Ascending aorta (tissue), 2 donors: Measurements from ENCODE around the gene MLIP. TPM values are rescaled to one million over a fixed set of nuclear protein-coding genes. Genes with fewer than 3 reads are reported as not detected.
"Not testable (repeated sequence)": the region's sequence is repeated elsewhere in the genome, so short reads cannot be mapped to it uniquely, and the experiment has no call there.

Source experiments
- DNase-seq, 2 donors: peaks; one replicate each; pipeline ENCODE4 v3.0.0-alpha.2; 2019; ENCODE audit warnings: low spot score in 2 of 2
- H3K27ac ChIP-seq, 2 donors: fragments of 200-600 bp; sonication (generic); one replicate each; pipeline ENCODE4 v1.5.1; 2016 to 2017; ENCODE audit warnings: mild to moderate bottlenecking in 1 of 2
- H3K27me3 ChIP-seq: fragments of 200-600 bp; sonication (generic); one replicate; pipeline ENCODE4 v1.5.1; 2017
- H3K36me3 ChIP-seq, 2 donors: fragments of 200-600 bp; sonication (generic); one replicate each; pipeline ENCODE4 v1.5.1; 2016
- H3K4me1 ChIP-seq, 2 donors: fragments of 200-600 bp; sonication (generic); one replicate each; pipeline ENCODE4 v1.5.1; 2016 to 2017; ENCODE audit warnings: mild to moderate bottlenecking in 1 of 2
- H3K4me3 ChIP-seq, 2 donors: fragments of 200-600 bp; sonication (generic); one replicate each; pipeline ENCODE4 v1.5.1; 2016 to 2017; ENCODE audit warnings: mild to moderate bottlenecking in 1 of 2
- H3K9me3 ChIP-seq, 2 donors: fragments of 200-600 bp; sonication (generic); one replicate each; pipeline ENCODE4 v1.5.1; 2016
- intact Hi-C: fragments of 100-400 bp; cut with DNase I; formaldehyde crosslinking; loops from one replicate; pipeline ENCODE4 v1.15.1; 2023
- total RNA-seq: library from RNA; depleted of rRNA; stranded (reverse); fragments of >200 nt; gene quantifications from one replicate; pipeline ENCODE4 v1.1.0, GENCODE V29; 2016
- TF ChIP-seq, protein P1 (sequence below), 3 experiments: fragments of 200-600 bp in 2 of 3; fragments of 450-650 bp in 1 of 3; sonication (generic) in 2 of 3; IDR thresholded peaks; one replicate each; pipeline ENCODE4 v1.5.1; 2016 to 2019; ENCODE audit warnings: antibody characterized with exemption in 3 of 3, mild to moderate bottlenecking in 1 of 3, moderate library complexity in 1 of 3

MLIP gene
- total RNA-seq, 1 donor from 2014 or later: not detected

DNA sequence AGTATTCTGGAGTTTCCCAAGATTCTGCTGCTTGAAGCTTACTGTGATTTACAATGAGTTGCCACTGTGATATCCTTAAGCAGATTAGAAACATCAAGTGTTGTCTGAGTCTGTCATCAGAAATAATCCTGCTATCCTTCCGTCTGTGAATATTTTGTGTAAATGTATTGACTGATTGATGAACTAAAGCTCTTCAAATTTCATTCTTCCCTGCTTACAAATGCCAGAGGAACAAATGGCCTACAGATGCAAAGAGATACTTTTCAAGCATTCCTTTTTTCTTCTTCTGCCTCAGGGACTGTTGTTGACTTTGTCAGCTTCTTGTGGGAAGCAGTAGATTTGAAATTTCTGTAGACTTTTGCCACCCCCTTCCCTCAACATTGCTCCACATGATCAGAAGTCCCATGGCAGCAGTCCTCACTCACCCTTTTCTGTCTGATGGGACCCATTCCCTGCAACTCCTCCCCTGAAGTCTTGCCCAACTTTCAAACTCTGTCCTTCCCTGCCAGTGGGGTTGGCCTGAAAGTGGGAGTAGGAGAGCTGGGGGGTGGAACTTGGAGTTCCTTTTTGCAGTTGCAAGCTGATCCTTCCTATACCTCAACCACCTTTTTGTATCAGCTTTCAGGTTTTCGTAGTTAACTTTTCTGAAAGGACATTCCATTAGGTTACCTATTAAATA is 38.5 kb upstream of the MLIP start:
- DNase-seq: no peak
- no peak overlapping the region for H3K27ac ChIP-seq
- TF ChIP-seq, protein P1, sequence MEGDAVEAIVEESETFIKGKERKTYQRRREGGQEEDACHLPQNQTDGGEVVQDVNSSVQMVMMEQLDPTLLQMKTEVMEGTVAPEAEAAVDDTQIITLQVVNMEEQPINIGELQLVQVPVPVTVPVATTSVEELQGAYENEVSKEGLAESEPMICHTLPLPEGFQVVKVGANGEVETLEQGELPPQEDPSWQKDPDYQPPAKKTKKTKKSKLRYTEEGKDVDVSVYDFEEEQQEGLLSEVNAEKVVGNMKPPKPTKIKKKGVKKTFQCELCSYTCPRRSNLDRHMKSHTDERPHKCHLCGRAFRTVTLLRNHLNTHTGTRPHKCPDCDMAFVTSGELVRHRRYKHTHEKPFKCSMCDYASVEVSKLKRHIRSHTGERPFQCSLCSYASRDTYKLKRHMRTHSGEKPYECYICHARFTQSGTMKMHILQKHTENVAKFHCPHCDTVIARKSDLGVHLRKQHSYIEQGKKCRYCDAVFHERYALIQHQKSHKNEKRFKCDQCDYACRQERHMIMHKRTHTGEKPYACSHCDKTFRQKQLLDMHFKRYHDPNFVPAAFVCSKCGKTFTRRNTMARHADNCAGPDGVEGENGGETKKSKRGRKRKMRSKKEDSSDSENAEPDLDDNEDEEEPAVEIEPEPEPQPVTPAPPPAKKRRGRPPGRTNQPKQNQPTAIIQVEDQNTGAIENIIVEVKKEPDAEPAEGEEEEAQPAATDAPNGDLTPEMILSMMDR (IDR thresholded peaks at IDR 0.05): no peak
- no peaks in the 10 kb centered on the region for H3K9me3 ChIP-seq
- H3K4me3 ChIP-seq: no peak overlapping the region
- H3K4me1 ChIP-seq: no peaks in the 10 kb centered on the region
- intact Hi-C loops: no loop called here
- no peaks in the 10 kb centered on the region for H3K27me3 ChIP-seq
- H3K36me3 ChIP-seq: no peaks in the 10 kb centered on the region

DNA sequence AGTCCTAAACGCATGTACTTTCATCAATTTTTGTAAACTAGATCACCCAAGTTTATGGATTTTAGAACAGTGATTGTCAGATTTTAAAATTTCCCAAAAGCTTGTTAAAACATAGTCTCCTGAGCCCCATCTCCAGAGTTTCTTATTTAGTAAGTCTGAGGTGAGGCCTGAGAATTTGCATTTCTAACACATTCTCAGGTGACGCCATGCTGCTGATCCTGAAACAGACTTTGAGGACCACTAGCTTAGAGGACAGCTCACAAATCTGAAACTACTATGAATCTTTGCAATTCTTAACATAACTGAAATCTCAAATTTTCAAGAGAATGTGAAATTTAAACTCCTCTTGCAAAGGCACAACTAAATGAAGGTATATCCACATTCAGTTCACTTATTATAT is 37.8 kb upstream of the MLIP start:
- no peak overlapping the region for H3K4me3 ChIP-seq
- no peak overlapping the region for H3K27ac ChIP-seq
- no peaks in the 10 kb centered on the region for H3K27me3 ChIP-seq
- H3K9me3 ChIP-seq: no peaks in the 10 kb centered on the region
- TF ChIP-seq, protein P1 (IDR thresholded peaks at IDR 0.05): no peak
- H3K4me1 ChIP-seq: no peaks in the 10 kb centered on the region
- intact Hi-C loops: no loop called here
- DNase-seq: no peak
- no peaks in the 10 kb centered on the region for H3K36me3 ChIP-seq

DNA sequence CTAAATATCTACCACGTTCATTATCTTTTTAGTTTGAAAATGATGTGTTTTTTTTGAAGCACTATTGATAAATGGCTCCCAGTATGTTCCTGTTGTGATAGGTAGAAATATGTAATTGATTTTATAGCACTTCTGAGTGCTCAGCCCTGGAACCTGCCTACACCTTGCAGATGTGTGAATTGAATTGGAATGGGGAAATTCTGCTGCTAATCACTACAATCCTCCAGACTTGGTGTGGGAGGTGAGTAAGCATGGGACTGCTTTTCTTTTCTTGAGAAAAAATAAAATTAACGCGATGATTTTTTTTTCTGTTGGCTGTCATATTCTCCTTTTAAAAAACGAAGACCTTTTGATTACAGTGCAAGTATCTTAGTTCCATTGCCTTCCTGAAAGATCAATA is 37.1 kb upstream of the MLIP start:
- intact Hi-C loops: no loop called here
- Histone ChIP-seq H3K9me3 (no peaks in the 10 kb centered on the region), H3K27me3 (no peaks in the 10 kb centered on the region), H3K4me1 (no peaks in the 10 kb centered on the region), H3K27ac (no peak overlapping the region), H3K4me3 (no peak overlapping the region), H3K36me3 (no peaks in the 10 kb centered on the region)
- TF ChIP-seq, protein P1 (IDR thresholded peaks at IDR 0.05): no peak
- DNase-seq: no peak

DNA sequence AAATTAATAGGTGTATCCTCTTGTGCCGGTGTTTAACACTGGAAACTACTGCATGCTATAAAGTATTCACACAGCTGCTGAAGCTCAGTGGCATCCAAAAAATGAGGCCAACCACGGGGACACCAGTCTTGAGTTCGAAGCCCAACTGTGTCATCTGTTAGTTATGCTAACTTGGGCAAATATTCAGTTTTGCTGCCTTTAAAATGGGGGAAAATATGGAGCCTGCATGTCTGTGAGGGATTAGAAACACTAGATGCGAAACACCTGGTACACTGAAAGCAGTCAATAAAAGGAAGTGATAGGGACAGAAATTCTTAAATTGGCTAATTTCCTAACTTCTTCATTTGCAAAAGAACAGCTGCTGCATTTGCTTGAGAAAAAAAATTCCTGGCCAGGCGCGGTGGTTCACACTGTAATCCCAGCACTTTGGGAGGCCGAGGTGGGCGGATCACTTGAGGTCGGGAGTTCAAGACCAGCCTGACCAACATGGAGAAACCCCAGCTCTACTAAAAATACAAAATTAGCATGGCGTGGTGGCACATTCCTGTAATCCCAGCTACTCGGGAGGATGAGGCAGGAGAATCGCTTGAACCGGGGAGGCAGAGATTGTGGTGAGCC is 36.6 kb upstream of the MLIP start:
- no peak overlapping the region for H3K4me3 ChIP-seq
- no peak for DNase-seq
- no peak overlapping the region for H3K27ac ChIP-seq
- no peaks in the 10 kb centered on the region for H3K9me3 ChIP-seq
- TF ChIP-seq, protein P1 (IDR thresholded peaks at IDR 0.05): no peak
- intact Hi-C loops: no loop called here
- no peaks in the 10 kb centered on the region for H3K36me3 ChIP-seq
- no peaks in the 10 kb centered on the region for H3K4me1 ChIP-seq
- no peaks in the 10 kb centered on the region for H3K27me3 ChIP-seq

DNA sequence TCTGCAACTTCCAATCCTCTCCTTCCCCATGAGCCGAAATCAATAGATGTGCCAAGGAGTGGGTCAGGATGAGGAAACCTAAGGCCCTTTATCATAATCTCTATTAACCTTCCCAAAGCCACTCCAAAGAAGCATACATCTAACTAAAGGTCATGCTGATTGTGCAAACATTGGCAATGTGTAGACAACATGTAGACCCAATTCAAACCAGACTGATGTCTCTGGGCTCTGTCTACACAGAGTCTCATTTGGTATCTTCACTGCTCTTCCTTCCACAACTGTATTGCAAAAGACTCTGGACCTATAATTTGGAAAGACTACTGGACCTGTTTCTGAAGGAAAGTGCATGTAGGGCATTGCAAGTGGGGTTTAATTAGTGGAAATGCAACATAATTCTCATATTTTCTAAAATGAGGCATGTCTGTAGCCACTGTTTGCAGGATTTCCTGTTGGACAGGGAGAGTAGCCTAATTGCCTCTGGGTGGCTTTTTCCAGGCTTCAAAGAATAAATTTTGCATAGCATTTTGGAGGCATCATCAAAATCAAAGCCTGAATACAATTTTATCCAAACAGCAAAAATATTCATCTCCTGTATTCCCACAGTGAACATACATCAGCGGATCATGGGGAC is 35.0 kb upstream of the MLIP start:
- no peak overlapping the region for H3K4me3 ChIP-seq
- no peaks in the 10 kb centered on the region for H3K36me3 ChIP-seq
- no peaks in the 10 kb centered on the region for H3K9me3 ChIP-seq
- H3K4me1 ChIP-seq: no peaks in the 10 kb centered on the region
- TF ChIP-seq, protein P1 (IDR thresholded peaks at IDR 0.05): no peak
- intact Hi-C loops: no loop called here
- DNase-seq: no peak
- H3K27ac ChIP-seq: no peak overlapping the region
- no peaks in the 10 kb centered on the region for H3K27me3 ChIP-seq

DNA sequence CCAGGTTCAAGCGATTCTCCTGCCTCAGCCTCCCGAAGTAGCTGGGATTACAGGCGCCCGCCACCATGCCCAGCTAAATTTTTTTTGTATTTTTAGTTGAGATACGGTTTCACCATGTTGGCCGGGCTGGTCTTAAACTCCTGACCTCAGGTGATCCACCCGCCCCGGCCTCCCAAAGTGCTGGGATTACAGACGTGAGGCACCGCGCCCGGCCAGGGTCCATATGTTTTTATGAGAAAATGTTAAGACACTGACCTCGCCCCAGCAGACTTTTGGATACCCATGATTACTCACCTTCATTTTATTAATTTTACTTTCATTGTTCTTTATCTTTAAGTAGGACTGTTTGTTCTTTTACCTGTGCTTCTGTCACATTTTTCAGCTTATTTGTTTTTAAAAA is 29.7 kb upstream of the MLIP start:
- intact Hi-C loops, DNase-seq, H3K36me3 ChIP-seq, H3K27me3 ChIP-seq, H3K27ac ChIP-seq, H3K4me3 ChIP-seq, H3K4me1 ChIP-seq, H3K9me3 ChIP-seq: not testable (repeated sequence)
